Parathyroid adenoma (tissue), 2 donors: ENCODE data around the gene DNAH8.

Source experiments
- H2AFZ ChIP-seq: fragments of 300-600 bp; sonication (generic); one replicate; pipeline ENCODE4 v1.7.0; 2017; ENCODE audit warnings: antibody characterized with exemption, mild to moderate bottlenecking
- H3K27ac ChIP-seq: fragments of 300-600 bp; sonication (generic); one replicate; pipeline ENCODE4 v1.7.0; 2017
- H3K27me3 ChIP-seq: fragments of 300-600 bp; sonication (generic); one replicate; pipeline ENCODE4 v1.7.0; 2017; ENCODE audit warnings: low read length; ENCODE audit not compliant: control insufficient read depth, insufficient read depth
- H3K36me3 ChIP-seq: fragments of 300-600 bp; sonication (generic); one replicate; pipeline ENCODE4 v1.7.0; 2017; ENCODE audit warnings: low read length; ENCODE audit not compliant: control insufficient read depth, insufficient read depth
- H3K4me1 ChIP-seq: fragments of 300-600 bp; sonication (generic); one replicate; pipeline ENCODE4 v1.7.0; 2017; ENCODE audit warnings: control low read depth
- H3K4me2 ChIP-seq: fragments of 300-600 bp; sonication (generic); one replicate; pipeline ENCODE4 v1.7.0; 2017; ENCODE audit warnings: low read length
- H3K4me3 ChIP-seq: fragments of 300-600 bp; sonication (generic); one replicate; pipeline ENCODE4 v1.7.0; 2017; ENCODE audit warnings: low read depth, low read length
- H3K79me2 ChIP-seq: fragments of 300-600 bp; sonication (generic); one replicate; pipeline ENCODE4 v1.7.0; 2017; ENCODE audit warnings: control low read depth
- H3K9ac ChIP-seq: fragments of 300-600 bp; sonication (generic); one replicate; pipeline ENCODE4 v1.7.0; 2017; ENCODE audit warnings: mild to moderate bottlenecking
- H3K9me3 ChIP-seq: fragments of 300-600 bp; sonication (generic); one replicate; pipeline ENCODE4 v1.7.0; 2017; ENCODE audit warnings: low read length; ENCODE audit not compliant: control insufficient read depth
- CTCF ChIP-seq: fragments of 300-600 bp; sonication (generic); IDR thresholded peaks from one replicate; pipeline ENCODE4 v1.7.0; 2017; ENCODE audit warnings: antibody characterized with exemption, mild to moderate bottlenecking
- donor health status: primary hyperparathyroidism.

The DNAH8 gene

GRCh38 chr6:38803129-38803528, 88.0 kb downstream of the DNAH8 start:
- Histone ChIP-seq H3K9ac (no peak overlapping the region), H3K4me1 (no peaks in the 10 kb centered on the region), H3K79me2 (no peaks in the 10 kb centered on the region), H3K27ac (no peak overlapping the region), H3K4me2 (no peak overlapping the region), H3K27me3 (no peaks in the 10 kb centered on the region), H3K9me3 (no peaks in the 10 kb centered on the region), H2AFZ (no peak overlapping the region), H3K4me3 (no peak overlapping the region), H3K36me3 (no peaks in the 10 kb centered on the region)
- no peak for TF ChIP-seq CTCF

DNA sequence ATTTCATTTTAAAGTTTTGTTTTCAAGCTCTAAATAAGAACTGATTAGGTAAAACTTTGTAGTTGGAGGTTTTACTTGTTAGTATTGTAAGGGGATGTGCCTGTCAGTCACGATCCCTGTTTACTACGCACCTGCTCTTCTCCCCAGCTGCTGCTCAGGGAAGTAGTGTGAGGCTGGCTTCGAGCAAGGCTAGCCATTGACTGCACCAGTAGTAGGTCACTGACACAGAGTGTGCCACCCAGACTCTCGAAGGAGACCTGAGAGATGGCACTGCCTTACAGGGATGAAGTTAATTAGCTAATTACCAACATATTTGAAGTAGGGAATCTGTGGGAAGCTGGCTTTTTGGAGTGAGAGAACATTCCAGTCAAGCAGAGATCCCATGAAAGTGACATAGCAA, 89.2 kb downstream of the DNAH8 start:
- Histone ChIP-seq H3K9ac (no peak overlapping the region), H2AFZ (no peak overlapping the region), H3K4me2 (no peak overlapping the region), H3K27me3 (no peaks in the 10 kb centered on the region), H3K9me3 (no peaks in the 10 kb centered on the region), H3K4me1 (no peaks in the 10 kb centered on the region), H3K36me3 (no peaks in the 10 kb centered on the region), H3K79me2 (no peaks in the 10 kb centered on the region), H3K4me3 (no peak overlapping the region), H3K27ac (no peak overlapping the region)
- no peak for TF ChIP-seq CTCF

GRCh38 chr6:38805127-38805655, 90.1 kb downstream of the DNAH8 start:
- Histone ChIP-seq H3K4me3 (no peak overlapping the region), H3K36me3 (no peaks in the 10 kb centered on the region), H3K4me2 (no peak overlapping the region), H3K9me3 (no peaks in the 10 kb centered on the region), H3K27me3 (no peaks in the 10 kb centered on the region), H3K9ac (no peak overlapping the region), H3K4me1 (no peaks in the 10 kb centered on the region), H2AFZ (no peak overlapping the region), H3K79me2 (no peaks in the 10 kb centered on the region), H3K27ac (no peak overlapping the region)
- TF ChIP-seq CTCF, result no peak

- H3K4me2 ChIP-seq, result no peak overlapping the region
- H2AFZ ChIP-seq, result no peak overlapping the region
- no peak for TF ChIP-seq CTCF
Measured at GRCh38 chr6:38805692-38806091, 90.6 kb downstream of the DNAH8 start.

DNA sequence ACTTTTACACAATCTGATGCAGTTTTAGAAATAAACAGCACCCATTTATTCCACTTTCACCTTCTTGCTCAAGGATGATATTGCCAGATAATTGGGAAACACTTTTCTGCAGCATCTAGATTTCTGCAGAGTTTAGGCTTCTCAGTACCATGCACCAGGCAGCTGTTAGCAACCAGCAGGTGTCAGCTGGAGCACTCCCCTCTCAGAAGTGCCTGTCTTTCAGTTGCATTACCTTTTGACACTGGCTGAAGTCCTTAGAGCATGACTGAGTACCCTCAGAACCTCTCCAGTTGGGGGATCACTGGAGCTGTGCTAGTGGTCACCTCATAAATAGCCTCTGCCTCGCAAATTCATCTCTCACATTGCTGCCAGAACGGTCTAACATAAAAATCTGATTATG, 91.2 kb downstream of the DNAH8 start:
- H3K4me2 ChIP-seq, result no peak overlapping the region
- no peaks in the 10 kb centered on the region for H3K79me2 ChIP-seq
- H3K9me3 ChIP-seq, result no peaks in the 10 kb centered on the region
- H3K27ac ChIP-seq, result no peak overlapping the region
- no peaks in the 10 kb centered on the region for H3K27me3 ChIP-seq
- no peak overlapping the region for H3K9ac ChIP-seq
- H3K4me1 ChIP-seq, result no peaks in the 10 kb centered on the region
- H2AFZ ChIP-seq, result no peak overlapping the region
- no peak for TF ChIP-seq CTCF
- H3K4me3 ChIP-seq, result no peak overlapping the region
- no peaks in the 10 kb centered on the region for H3K36me3 ChIP-seq

More at GRCh38 chr6:38805692-38806091, 90.6 kb downstream of the DNAH8 start:
- Histone ChIP-seq H3K4me1 (no peaks in the 10 kb centered on the region), H3K9ac (no peak overlapping the region), H3K27ac (no peak overlapping the region), H3K9me3 (no peaks in the 10 kb centered on the region), H3K27me3 (no peaks in the 10 kb centered on the region), H3K79me2 (no peaks in the 10 kb centered on the region), H3K4me3 (no peak overlapping the region), H3K36me3 (no peaks in the 10 kb centered on the region)
